SH-SY5Y (cell line): ENCODE data around the gene PLEKHA7.

Experiments used
- GATA2 ChIP-seq: IDR thresholded peaks from 2 replicates; pipeline ENCODE4 v1.6.1; 2011; ENCODE audit warnings: mild to moderate bottlenecking, low read depth, low read length
- GATA3 ChIP-seq: IDR thresholded peaks from 2 replicates; pipeline ENCODE4 v1.6.1; 2011; ENCODE audit warnings: low read depth, mild to moderate bottlenecking, low read length, moderate library complexity

PLEKHA7 gene

GRCh38 chr11:16853859-16854258 is 160.4 kb downstream of the PLEKHA7 start:
- no peak for TF ChIP-seq GATA3
- no peak for TF ChIP-seq GATA2

- TF ChIP-seq GATA3 (no peak), GATA2 (no peak)
Observed at GRCh38 chr11:16853266-16853665, 160.9 kb downstream of the PLEKHA7 start.

GRCh38 chr11:16846305-16846704 is 167.9 kb downstream of the PLEKHA7 start:
- TF ChIP-seq GATA3, result no peak
- TF ChIP-seq GATA2, result no peak

DNA sequence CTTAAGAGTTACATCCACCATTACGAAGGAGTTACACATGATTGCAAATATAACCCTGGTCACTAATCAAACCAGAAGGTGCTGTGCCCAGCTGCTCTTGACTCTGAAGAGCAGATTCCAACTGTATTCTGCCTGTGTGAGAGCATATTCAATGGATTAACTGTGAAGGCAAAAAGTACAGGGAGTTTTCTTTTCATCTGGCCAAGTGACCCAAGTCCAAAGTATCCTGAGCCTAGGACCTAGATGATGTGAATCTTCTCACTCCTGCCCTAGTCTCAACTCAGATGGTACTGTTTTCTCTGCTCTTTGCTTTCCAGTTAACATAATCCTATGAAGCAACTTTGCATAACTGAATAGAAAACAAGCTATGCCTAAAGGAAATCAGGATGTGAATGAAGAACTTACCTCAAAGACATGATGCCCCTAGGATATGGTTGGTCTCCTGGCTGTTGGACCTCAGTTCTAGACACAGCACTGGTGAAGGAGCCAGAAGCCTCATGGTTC is 169.9 kb downstream of the PLEKHA7 start:
- TF ChIP-seq GATA2 (no peak), GATA3 (no peak)

- TF ChIP-seq GATA3 (no peak), GATA2 (no peak)
Observed at GRCh38 chr11:16843294-16843693, 170.9 kb downstream of the PLEKHA7 start.

DNA sequence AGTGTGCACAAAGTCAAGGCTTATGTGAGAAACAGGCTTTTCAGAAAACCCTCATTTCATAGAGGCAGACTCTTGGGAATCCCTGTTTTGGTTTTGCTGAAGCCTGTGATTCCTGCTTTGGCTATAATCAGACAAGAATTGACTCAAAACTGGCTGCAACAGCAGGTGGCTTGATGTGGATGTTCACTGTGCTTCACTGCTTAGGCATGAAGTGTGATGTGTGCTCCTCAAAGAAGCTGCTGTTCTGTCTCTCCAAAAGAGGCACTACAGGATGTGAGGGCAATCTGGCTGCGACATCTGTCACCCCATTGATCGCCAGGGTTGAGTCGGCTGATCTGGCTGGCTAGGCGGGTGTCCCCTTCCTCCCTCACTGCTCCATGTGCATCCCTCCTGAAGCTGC is 172.2 kb downstream of the PLEKHA7 start:
- TF ChIP-seq GATA3 (no peak), GATA2 (no peak)

- TF ChIP-seq GATA3, result no peak
- no peak for TF ChIP-seq GATA2
Observed at GRCh38 chr11:16841481-16841880, 172.7 kb downstream of the PLEKHA7 start.

DNA sequence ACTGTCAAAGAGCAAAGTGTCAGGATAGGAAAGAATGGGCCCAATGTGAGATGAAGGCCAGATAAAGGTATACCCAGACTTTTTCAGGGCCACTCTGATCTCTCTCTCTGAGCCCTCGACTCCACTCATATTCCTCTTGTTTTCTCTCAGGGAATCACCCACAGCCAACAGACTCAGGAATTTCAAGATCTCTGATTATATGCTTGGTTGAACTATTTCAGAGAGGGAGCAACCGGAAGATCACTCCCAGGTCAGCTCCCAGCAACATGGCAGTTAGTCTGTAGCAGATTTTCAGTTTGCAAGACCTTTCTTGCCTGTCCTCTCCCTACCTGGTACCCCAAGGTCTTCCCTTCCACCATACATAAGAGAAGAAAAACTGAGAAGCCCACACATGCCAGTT is 173.3 kb downstream of the PLEKHA7 start:
- TF ChIP-seq GATA3, result no peak
- no peak for TF ChIP-seq GATA2

DNA sequence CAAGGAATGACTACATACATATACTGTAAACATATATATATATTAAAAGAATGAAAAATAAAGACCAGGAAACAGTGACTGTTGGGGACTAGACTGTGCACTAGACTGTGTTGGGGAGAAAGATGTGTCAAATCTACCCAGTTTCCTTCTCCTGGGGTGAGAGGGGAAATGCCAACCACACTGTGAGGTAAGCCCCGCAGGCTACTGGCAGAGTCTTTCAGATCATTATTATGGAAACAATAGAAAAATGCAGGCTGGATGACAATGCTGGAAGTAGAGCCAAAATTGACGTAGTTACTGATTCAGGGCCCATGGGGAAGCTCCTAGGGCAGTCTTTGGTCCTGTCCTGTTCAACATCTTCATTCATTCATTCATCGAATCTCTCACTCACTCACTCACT is 174.4 kb downstream of the PLEKHA7 start:
- TF ChIP-seq GATA3 (no peak), GATA2 (no peak)

GRCh38 chr11:16834384-16834783 is 179.8 kb downstream of the PLEKHA7 start:
- TF ChIP-seq GATA3 (no peak), GATA2 (no peak)

DNA sequence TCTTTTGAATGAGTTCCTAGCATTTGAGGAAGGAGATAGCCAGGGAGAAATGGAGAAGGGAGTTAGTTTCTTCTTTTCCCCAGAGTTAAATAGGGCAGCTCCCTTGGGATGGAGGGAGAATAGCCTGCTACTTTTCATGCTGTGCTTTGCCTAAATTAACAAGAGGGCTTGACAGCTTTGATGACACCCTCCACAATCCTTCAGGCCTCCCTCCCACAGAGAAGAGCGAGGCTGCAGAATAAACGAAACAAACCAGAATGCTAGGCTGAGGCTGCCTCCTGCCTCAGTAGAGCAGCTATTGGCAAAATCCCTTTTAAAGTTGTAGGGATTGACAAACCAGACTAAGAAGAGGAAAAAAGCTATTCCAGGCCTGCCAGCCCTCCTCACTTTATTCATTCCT is 181.2 kb downstream of the PLEKHA7 start:
- TF ChIP-seq GATA3 (no peak), GATA2 (no peak)

DNA sequence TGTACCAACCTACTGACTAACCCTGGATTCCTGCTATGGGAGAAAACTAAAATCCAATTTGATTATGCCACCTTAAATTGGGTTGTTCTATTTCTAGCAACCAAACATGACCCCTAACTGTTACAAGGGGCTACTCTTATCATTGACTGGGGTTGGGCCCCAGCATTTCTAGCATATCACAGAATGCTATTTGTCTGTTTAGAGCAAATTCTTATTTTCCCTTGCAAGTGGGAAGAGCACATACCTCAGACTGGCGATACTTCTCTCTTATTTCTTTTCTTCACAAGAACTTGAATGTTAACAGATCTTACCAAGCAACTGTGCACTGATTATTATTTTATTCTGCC is 182.0 kb downstream of the PLEKHA7 start:
- TF ChIP-seq GATA3, result no peak
- TF ChIP-seq GATA2, result no peak

GRCh38 chr11:16831316-16832192 is 182.7 kb downstream of the PLEKHA7 start:
- TF ChIP-seq GATA2, result no peak
- no peak for TF ChIP-seq GATA3

DNA sequence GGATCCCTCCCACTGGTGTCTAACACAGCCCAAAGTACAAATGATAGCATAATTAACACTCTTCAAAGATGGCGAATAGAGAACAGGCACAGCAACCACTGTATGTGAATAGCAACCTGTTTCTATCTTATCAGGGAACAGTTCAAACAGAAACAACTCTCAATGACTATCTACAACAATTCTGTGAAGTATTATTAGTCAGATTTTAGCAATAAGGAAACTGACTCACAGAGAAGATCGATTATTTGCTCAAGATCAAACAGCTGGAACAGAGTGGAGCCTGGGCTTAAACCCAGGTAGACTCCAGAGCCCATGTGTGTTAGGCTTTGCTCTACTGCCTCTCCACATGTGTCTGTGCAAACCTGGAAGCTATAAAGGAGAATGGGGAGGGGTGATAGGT is 187.1 kb downstream of the PLEKHA7 start:
- TF ChIP-seq GATA3 (no peak), GATA2 (no peak)

DNA sequence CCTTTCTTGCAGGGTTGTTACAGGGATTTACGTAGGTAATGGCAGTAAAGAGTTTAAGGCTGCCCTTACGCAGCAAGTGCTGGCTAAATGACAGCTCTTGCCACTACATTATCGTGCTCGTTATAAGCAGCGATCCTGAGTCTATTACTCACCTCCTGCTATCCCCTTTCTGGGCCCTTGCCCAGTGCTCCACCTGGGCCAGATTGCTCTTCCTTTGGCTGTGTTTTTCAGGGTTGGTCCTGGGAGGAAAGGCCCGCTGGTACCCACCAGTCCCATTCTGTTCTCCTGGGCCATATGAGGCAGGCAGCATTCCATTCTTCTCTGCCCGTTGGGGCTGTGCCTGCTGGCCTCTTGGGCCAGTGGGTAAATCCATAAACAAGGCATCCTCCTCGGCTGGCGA is 188.2 kb downstream of the PLEKHA7 start:
- TF ChIP-seq GATA3 (no peak), GATA2 (no peak)

DNA sequence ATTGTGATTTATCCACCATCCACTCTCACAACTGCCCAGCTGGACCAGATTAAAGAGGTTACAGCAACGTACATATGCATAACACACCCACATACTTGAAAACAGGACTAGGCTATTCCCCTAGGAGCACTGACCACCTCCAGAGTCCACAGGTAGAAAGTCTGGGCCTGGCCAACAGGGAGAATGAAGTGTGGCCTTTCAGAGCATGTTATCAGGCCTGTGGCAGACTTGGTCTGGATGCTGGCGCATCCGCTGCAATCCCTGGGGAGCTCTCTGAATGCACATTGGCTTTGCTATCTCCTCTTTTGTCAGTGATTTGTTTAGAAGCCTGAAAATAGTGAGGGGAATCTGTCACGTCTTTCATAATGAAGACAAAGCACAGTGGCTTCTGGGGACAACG is 189.1 kb downstream of the PLEKHA7 start:
- TF ChIP-seq GATA3 (no peak), GATA2 (0 out of 2 replicates have a peak, but pooled peaks have one; percentile 23)
